Natural killer cell (primary cell): Measurements from ENCODE around the gene GLE1. TPM values are rescaled to one million over a fixed set of nuclear protein-coding genes. Genes with fewer than 3 reads are reported as not detected.

Experiments used
- ATAC-seq, 3 donors: fragments of 150-1000 bp in 2 of 3; fragments of 200-7000 bp in 1 of 3; cut with Tn5 transposase; 1 replicate in 1 of 3; 2 replicates in 2 of 3; pipeline ENCODE4 v1.10.0; 2021; ENCODE audit warnings: mild to moderate bottlenecking in 2 of 3, moderate library complexity in 2 of 3
- DNase-seq, 2 donors: peaks; one replicate each; pipeline versions ENCODE4 v3.0.0 to v3.0.0-alpha.2; 2013 to 2021; ENCODE audit warnings: mixed read lengths in 1 of 2
- H3K27ac ChIP-seq: one replicate; pipeline ENCODE4 v1.5.1; 2013; ENCODE audit warnings: mild to moderate bottlenecking, low read length
- H3K27me3 ChIP-seq: one replicate; pipeline ENCODE4 v1.6.1; 2013; ENCODE audit warnings: low read length; ENCODE audit not compliant: control insufficient read depth, insufficient read depth
- H3K36me3 ChIP-seq: one replicate; pipeline ENCODE4 v1.6.1; 2013; ENCODE audit warnings: low read length; ENCODE audit not compliant: control insufficient read depth, insufficient read depth
- H3K4me1 ChIP-seq: one replicate; pipeline ENCODE4 v1.6.1; 2013; ENCODE audit warnings: low read length; ENCODE audit not compliant: control insufficient read depth, insufficient read depth
- H3K4me3 ChIP-seq: one replicate; pipeline ENCODE4 v1.5.1; 2013; ENCODE audit warnings: low read length
- H3K9me3 ChIP-seq: one replicate; pipeline ENCODE4 v1.6.1; 2013; ENCODE audit warnings: low read length; ENCODE audit not compliant: control insufficient read depth, insufficient read depth
- H3K27ac Mint-ChIP-seq, 2 donors: one replicate each; pipeline ENCODE4 v1.8.0; 2022; ENCODE audit warnings: mild to moderate bottlenecking in 2 of 2, mixed read lengths in 2 of 2, moderate library complexity in 1 of 2
- H3K27me3 Mint-ChIP-seq, 2 donors: one replicate each; pipeline ENCODE4 v1.8.0; 2022; ENCODE audit warnings: low read depth in 2 of 2, mixed read lengths in 2 of 2
- H3K36me3 Mint-ChIP-seq: one replicate; pipeline ENCODE4 v1.8.0; 2022; ENCODE audit warnings: mixed read lengths
- H3K4me1 Mint-ChIP-seq, 2 donors: one replicate each; pipeline ENCODE4 v1.8.0; 2022; ENCODE audit warnings: mixed read lengths in 2 of 2
- H3K4me3 Mint-ChIP-seq: one replicate; pipeline ENCODE4 v1.8.0; 2022; ENCODE audit warnings: mild to moderate bottlenecking, moderate library complexity, mixed read lengths
- H3K9me3 Mint-ChIP-seq, 2 donors: one replicate each; pipeline ENCODE4 v1.8.0; 2022; ENCODE audit warnings: mixed read lengths in 2 of 2
- WGBS: methylation state at CpG from one replicate; pipeline ENCODE4 v1.1.7; 2013; ENCODE audit warnings: missing lambda C conversion rate; ENCODE audit not compliant: insufficient coverage; 5-methylcytosine and 5-hydroxymethylcytosine counted together
- intact Hi-C: fragments of 100-400 bp; cut with micrococcal nuclease; formaldehyde crosslinking; loops from one replicate; pipeline ENCODE4 v1.14.2; 2022
- total RNA-seq, 4 donors: library from RNA; stranded (reverse); fragments of 120-200 nt in 1 of 4; gene quantifications; one replicate each; pipeline versions ENCODE4 v1.2.3 to v1.2.4, GENCODE V29; 2013 to 2022
- TF ChIP-seq, protein P1 (sequence below): fragments of 200-600 bp; IDR thresholded peaks from one replicate; pipeline ENCODE4 v1.8.0; 2022; ENCODE audit warnings: antibody characterized with exemption

Gene GLE1
- total RNA-seq, 3 donors from 2014 or later (not counting 1 experiment from before 2014, with no cell fraction given): 21.2 to 33.3 (median 23.3) TPM

DNA sequence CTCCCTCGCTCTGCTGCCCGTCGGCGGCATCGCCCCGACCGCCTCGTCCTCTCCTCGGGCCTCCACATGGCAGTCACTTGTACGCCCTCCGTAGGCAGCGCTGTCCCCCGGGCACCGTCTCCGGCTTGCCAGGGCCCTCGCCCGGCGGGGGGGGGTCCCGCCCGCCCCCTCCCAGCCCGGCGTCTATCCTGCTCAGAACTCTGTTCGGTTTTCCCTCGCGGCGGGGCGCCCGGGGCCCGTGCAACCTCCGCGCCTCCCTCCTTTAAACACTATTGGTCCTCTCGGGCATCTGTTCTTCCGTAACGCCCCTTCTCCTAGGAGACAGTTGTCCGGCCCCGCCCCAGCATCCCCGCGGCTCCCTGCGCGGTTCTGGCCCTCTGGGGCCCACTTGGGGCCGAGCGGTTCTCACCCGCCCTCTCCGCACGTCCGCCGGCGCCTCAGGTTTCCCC lies 47.9 kb upstream of the GLE1 start:
- no peaks in the 10 kb centered on the region for H3K36me3 Mint-ChIP-seq
- peaks cover 20% of the 10 kb centered on the region for H3K36me3 ChIP-seq
- peak overlapping the region; percentile 73 for H3K4me3 ChIP-seq
- H3K27me3 Mint-ChIP-seq: no peaks in the 10 kb centered on the region
- H3K27ac ChIP-seq: peak overlapping the region; percentile 85
- TF ChIP-seq, protein P1, sequence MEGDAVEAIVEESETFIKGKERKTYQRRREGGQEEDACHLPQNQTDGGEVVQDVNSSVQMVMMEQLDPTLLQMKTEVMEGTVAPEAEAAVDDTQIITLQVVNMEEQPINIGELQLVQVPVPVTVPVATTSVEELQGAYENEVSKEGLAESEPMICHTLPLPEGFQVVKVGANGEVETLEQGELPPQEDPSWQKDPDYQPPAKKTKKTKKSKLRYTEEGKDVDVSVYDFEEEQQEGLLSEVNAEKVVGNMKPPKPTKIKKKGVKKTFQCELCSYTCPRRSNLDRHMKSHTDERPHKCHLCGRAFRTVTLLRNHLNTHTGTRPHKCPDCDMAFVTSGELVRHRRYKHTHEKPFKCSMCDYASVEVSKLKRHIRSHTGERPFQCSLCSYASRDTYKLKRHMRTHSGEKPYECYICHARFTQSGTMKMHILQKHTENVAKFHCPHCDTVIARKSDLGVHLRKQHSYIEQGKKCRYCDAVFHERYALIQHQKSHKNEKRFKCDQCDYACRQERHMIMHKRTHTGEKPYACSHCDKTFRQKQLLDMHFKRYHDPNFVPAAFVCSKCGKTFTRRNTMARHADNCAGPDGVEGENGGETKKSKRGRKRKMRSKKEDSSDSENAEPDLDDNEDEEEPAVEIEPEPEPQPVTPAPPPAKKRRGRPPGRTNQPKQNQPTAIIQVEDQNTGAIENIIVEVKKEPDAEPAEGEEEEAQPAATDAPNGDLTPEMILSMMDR: no peak
- H3K9me3 ChIP-seq: no peaks in the 10 kb centered on the region
- H3K4me1 ChIP-seq: peaks cover 13% of the 10 kb centered on the region
- no peaks in the 10 kb centered on the region for H3K9me3 Mint-ChIP-seq
- peak overlapping the region; percentile 90 to 92 for H3K27ac Mint-ChIP-seq
- ATAC-seq (peak; percentile 30 to 51 (median 48)), DNase-seq (peak; percentile 41 to 79)
- peaks cover 6 to 24% of the 10 kb centered on the region in 2 donors for H3K4me1 Mint-ChIP-seq
- H3K27me3 ChIP-seq: no peaks in the 10 kb centered on the region
- WGBS: under 1% methylated on average over 48 of the region's 48 CpGs
- intact Hi-C loops: loop anchor here (1.0 to 2.0 kb wide), 3 partner anchors 18 to 96 kb away; partner anchors contain the start of genes GLE1 and SPTAN1
- peak overlapping the region; percentile 98 for H3K4me3 Mint-ChIP-seq

DNA sequence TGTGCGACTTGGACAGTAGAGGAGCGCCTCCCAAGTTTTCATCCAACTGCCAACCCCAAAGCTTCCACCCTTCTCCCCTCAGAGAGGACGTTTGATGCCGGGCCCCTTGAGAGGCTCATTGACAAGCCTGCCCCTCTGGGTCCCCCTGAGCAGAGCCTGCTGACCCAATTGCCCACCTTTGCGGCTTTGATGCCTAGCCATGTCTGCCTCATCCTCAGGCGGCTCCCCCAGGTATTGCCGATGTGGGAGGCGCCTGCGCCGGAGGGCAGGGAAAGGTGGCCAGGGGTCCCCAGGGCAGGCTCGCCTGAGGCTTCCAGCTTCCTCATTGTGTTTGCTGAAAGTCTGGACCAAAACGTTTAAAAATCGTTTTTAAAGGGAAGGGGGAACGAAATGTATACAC lies 47.3 kb upstream of the GLE1 start:
- Histone ChIP-seq H3K4me1 (peaks cover 13% of the 10 kb centered on the region), H3K27me3 (no peaks in the 10 kb centered on the region), H3K9me3 (no peaks in the 10 kb centered on the region), H3K4me3 (peak overlapping the region; percentile 73), H3K36me3 (peaks cover 25% of the 10 kb centered on the region), H3K27ac (peak overlapping the region; percentile 85)
- DNase-seq (no peak), ATAC-seq (no peak)
- TF ChIP-seq, protein P1: no peak
- peak overlapping the region; percentile 98 for H3K4me3 Mint-ChIP-seq
- H3K36me3 Mint-ChIP-seq: no peaks in the 10 kb centered on the region
- no peaks in the 10 kb centered on the region for H3K9me3 Mint-ChIP-seq
- no peaks in the 10 kb centered on the region for H3K27me3 Mint-ChIP-seq
- intact Hi-C loops: loop anchor here (2.0 kb wide), 2 partner anchors 18 to 48 kb away; partner anchors contain the start of gene GLE1
- H3K4me1 Mint-ChIP-seq: peaks cover 6 to 24% of the 10 kb centered on the region in 2 donors
- H3K27ac Mint-ChIP-seq: peak overlapping the region; percentile 90 to 92
- WGBS: 53% methylated on average over 11 of the region's 14 CpGs

DNA sequence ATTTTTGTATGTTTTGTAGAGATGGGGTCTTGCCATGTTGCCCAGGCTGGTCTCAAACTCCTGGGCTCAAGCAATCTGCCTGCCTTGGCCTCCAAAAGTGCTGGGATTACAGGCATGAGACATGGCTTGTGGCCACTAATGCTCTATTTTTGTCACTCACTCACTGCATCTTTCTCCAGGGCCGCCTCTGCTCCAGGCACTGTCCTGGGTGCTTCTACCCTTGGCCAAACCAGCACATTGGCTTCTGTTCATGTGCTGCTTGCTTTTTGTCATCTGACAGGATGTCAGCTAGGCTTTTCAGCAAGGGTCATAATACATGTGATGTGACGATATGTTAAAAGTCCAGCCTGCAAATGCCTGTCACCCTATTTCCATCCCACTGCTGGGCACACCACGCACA lies 45.5 kb upstream of the GLE1 start:
- Histone ChIP-seq H3K9me3 (no peaks in the 10 kb centered on the region), H3K36me3 (peaks cover 36% of the 10 kb centered on the region), H3K4me3 (no peak overlapping the region), H3K27ac (no peak overlapping the region), H3K27me3 (no peaks in the 10 kb centered on the region), H3K4me1 (peaks cover 13% of the 10 kb centered on the region)
- no peaks in the 10 kb centered on the region for H3K9me3 Mint-ChIP-seq
- ATAC-seq (no peak), DNase-seq (no peak)
- TF ChIP-seq, protein P1: no peak
- peaks cover 6 to 24% of the 10 kb centered on the region in 2 donors for H3K4me1 Mint-ChIP-seq
- no peaks in the 10 kb centered on the region for H3K27me3 Mint-ChIP-seq
- H3K36me3 Mint-ChIP-seq: no peaks in the 10 kb centered on the region
- 97% methylated on average over 3 of the region's 3 CpGs for WGBS
- H3K27ac Mint-ChIP-seq: no peak overlapping the region
- intact Hi-C loops: no loop called here
- H3K4me3 Mint-ChIP-seq: no peak overlapping the region

DNA sequence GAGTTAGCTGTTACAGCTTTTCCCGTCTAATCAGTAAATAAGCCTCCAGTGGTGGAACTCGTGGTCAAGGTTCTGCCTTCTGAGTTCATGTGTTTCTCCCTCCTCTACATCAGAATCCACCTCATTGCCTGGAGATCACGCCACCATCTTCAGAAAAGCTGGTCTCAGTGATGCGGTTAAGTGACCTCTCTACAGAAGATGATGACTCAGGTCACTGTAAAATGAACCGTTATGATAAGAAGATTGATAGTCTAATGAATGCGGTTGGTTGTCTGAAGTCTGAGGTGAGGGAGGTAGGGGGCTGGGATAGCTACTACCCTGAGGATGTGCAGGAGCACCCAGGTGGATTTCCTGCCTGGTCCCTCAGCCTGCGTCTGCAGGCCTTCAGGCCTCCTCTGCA lies 35.4 kb upstream of the GLE1 start:
- Mint-ChIP-seq H3K4me1 (peaks cover 0 to 5% of the 10 kb centered on the region in 2 donors), H3K27ac (no peak overlapping the region)
- intact Hi-C loops: no loop called here

More for the DNA sequence above, 35.4 kb upstream of the GLE1 start:
- Histone ChIP-seq H3K9me3 (no peaks in the 10 kb centered on the region), H3K27me3 (no peaks in the 10 kb centered on the region), H3K27ac (no peak overlapping the region), H3K4me3 (no peak overlapping the region), H3K4me1 (no peaks in the 10 kb centered on the region), H3K36me3 (peaks cover 33% of the 10 kb centered on the region)
- 95% methylated on average over 7 of the region's 7 CpGs for WGBS
- DNase-seq: no peak
- Mint-ChIP-seq H3K27me3 (no peaks in the 10 kb centered on the region), H3K36me3 (no peaks in the 10 kb centered on the region), H3K9me3 (no peaks in the 10 kb centered on the region), H3K4me3 (no peak overlapping the region)
- no peak for ATAC-seq
- TF ChIP-seq, protein P1: no peak
